Left colon (tissue), 2 donors: ENCODE data around the gene TM4SF1. TPM values are rescaled to one million over a fixed set of nuclear protein-coding genes. Genes with fewer than 3 reads are reported as not detected.
"Not testable (repeated sequence)": the region's sequence is repeated elsewhere in the genome, so short reads cannot be mapped to it uniquely, and the experiment has no call there.

Experiments used
- ATAC-seq: fragments of 200-7000 bp; cut with Tn5 transposase; one replicate; pipeline ENCODE4 v1.9.1; 2020; ENCODE audit warnings: mild to moderate bottlenecking, moderate library complexity
- DNase-seq, 2 donors: peaks; one replicate each; pipeline ENCODE4 v3.0.0-alpha.2; 2020
- intact Hi-C, 2 donors: fragments of 100-400 bp; cut with DNase I in 1 of 2; cut with micrococcal nuclease in 1 of 2; formaldehyde crosslinking; loops; one replicate each; pipeline versions ENCODE4 v1.11.2 to v1.14.0; 2022; cut with DNase I, micrococcal nuclease
- total RNA-seq, 2 donors: library from RNA; stranded (reverse); fragmentation: NEBNext Ultra II Directional; extraction: Animal tissue kit (Norgen Biotek cat#: 25700); gene quantifications; one replicate each; pipeline ENCODE4 v1.2.1, GENCODE V29; 2021
- donor health status: DM: no; HTN: no; CAD: no.
- donor health status: DM: yes; HTN: yes; CAD: no.

TM4SF1 gene
- total RNA-seq, 2 donors from 2014 or later, result 27.0 to 83.9 TPM

- ATAC-seq (no peak), DNase-seq (no peak)
- intact Hi-C loops, result loop anchor here in 1 of 2 donors (10.0 kb wide), 1 partner anchor 93 kb away; the partner anchor contains the start of gene TM4SF4
These were observed 4.0 kb upstream of the TM4SF1 start for GRCh38 chr3:149381173-149382100.

- not testable (repeated sequence) for DNase-seq
These were observed 2.8 kb upstream of the TM4SF1 start for GRCh38 chr3:149380220-149380619.

GRCh38 chr3:149378478-149379309 is 1.2 kb upstream of the TM4SF1 start:
- DNase-seq (no peak), ATAC-seq (peak; percentile 35)
- intact Hi-C loops, result no loop called here

More at GRCh38 chr3:149380220-149380619, 2.8 kb upstream of the TM4SF1 start:
- ATAC-seq, result not testable (repeated sequence)
- intact Hi-C loops, result loop anchor here in 1 of 2 donors (10.0 kb wide), 1 partner anchor 95 kb away; the partner anchor contains the start of gene TM4SF4

- ATAC-seq (peak; percentile 15), DNase-seq (no peak)
- intact Hi-C loops, result no loop called here
These were observed 586 bp downstream of the TM4SF1 start for GRCh38 chr3:149376718-149377407.

- intact Hi-C loops, result no loop called here
- no peak for DNase-seq
- no peak for ATAC-seq
These were observed 1.8 kb downstream of the TM4SF1 start for GRCh38 chr3:149375501-149376196.

GRCh38 chr3:149374793-149375500 is 2.5 kb downstream of the TM4SF1 start:
- DNase-seq, result no peak
- ATAC-seq, result no peak
- intact Hi-C loops, result no loop called here

- no peak for DNase-seq
- intact Hi-C loops, result no loop called here
- no peak for ATAC-seq
These were observed 3.1 kb downstream of the TM4SF1 start for GRCh38 chr3:149374391-149374790.

- DNase-seq (no peak), ATAC-seq (no peak)
- intact Hi-C loops, result no loop called here
These were observed 4.0 kb downstream of the TM4SF1 start for GRCh38 chr3:149373235-149374125.

- DNase-seq (no peak), ATAC-seq (no peak)
- intact Hi-C loops, result no loop called here
These were observed 5.7 kb downstream of the TM4SF1 start for GRCh38 chr3:149371723-149372114.

GRCh38 chr3:149371001-149371722 is 6.3 kb downstream of the TM4SF1 start:
- ATAC-seq, result peak; percentile 51
- DNase-seq, result no peak
- intact Hi-C loops, result no loop called here

- intact Hi-C loops, result no loop called here
- ATAC-seq (peak; percentile 39), DNase-seq (no peak)
These were observed 7.2 kb downstream of the TM4SF1 start for GRCh38 chr3:149369991-149370866.

GRCh38 chr3:149368674-149369497 is 8.6 kb downstream of the TM4SF1 start:
- ATAC-seq, result peak; percentile 52
- no peak for DNase-seq
- intact Hi-C loops, result no loop called here

GRCh38 chr3:149368201-149368673 is 9.2 kb downstream of the TM4SF1 start:
- intact Hi-C loops, result no loop called here
- ATAC-seq (peak; percentile 23), DNase-seq (peak in 1 of 2 donors; percentile 31)
